Ectodermal cell (in vitro differentiated cells): ENCODE results near the gene PITPNM1.

Experiments
- H3K27ac ChIP-seq: 2 replicates; pipeline ENCODE4 v1.7.0; 2013; ENCODE audit warnings: mild to moderate bottlenecking, low read depth, low read length; ENCODE audit not compliant: insufficient read depth, poor library complexity, severe bottlenecking
- H3K27me3 ChIP-seq: 2 replicates; pipeline ENCODE4 v1.7.0; 2013; ENCODE audit warnings: mild to moderate bottlenecking, low read length; ENCODE audit not compliant: insufficient read depth, control insufficient read depth, poor library complexity, severe bottlenecking
- H3K36me3 ChIP-seq: one replicate; pipeline ENCODE4 v1.7.0; 2013; ENCODE audit warnings: low read length; ENCODE audit not compliant: control insufficient read depth, insufficient read depth
- H3K4me1 ChIP-seq: one replicate; pipeline ENCODE4 v1.7.0; 2013; ENCODE audit warnings: low read length; ENCODE audit not compliant: control insufficient read depth, insufficient read depth
- H3K4me3 ChIP-seq: 2 replicates; pipeline ENCODE4 v1.7.0; 2013; ENCODE audit warnings: low read depth, low read length, control low read depth; ENCODE audit not compliant: insufficient read depth
- H3K9me3 ChIP-seq: 2 replicates; pipeline ENCODE4 v1.7.0; 2013; ENCODE audit warnings: mild to moderate bottlenecking, low read length, moderate library complexity; ENCODE audit not compliant: control insufficient read depth
- WGBS, 2 experiments: methylation state at CpG; one replicate each; pipeline ENCODE4 v1.1.7; 2013; ENCODE audit warnings: missing lambda C conversion rate in 2 of 2; 5-methylcytosine and 5-hydroxymethylcytosine counted together

Gene PITPNM1

GRCh38 chr11:67503119-67504004 is 1.8 kb downstream of the PITPNM1 start:
- Histone ChIP-seq H3K4me3 (peak overlapping the region; percentile 77), H3K27me3 (peaks cover 12% of the 10 kb centered on the region), H3K27ac (no peak overlapping the region), H3K9me3 (no peaks in the 10 kb centered on the region), H3K4me1 (peaks cover 23% of the 10 kb centered on the region), H3K36me3 (no peaks in the 10 kb centered on the region)
- WGBS, 2 experiments, result 57 to 65% methylated on average over 19 of the region's 19 CpGs

- H3K27me3 ChIP-seq, result peaks cover 12% of the 10 kb centered on the region
- H3K27ac ChIP-seq, result no peak overlapping the region
- H3K9me3 ChIP-seq, result no peaks in the 10 kb centered on the region
- H3K4me3 ChIP-seq, result no peak overlapping the region
- no peaks in the 10 kb centered on the region for H3K36me3 ChIP-seq
- H3K4me1 ChIP-seq, result peaks cover 22% of the 10 kb centered on the region
- 94 to 95% methylated on average over 18 of the region's 18 CpGs for WGBS, 2 experiments
Observed at GRCh38 chr11:67502328-67502979, 2.7 kb downstream of the PITPNM1 start.

GRCh38 chr11:67501854-67502253 is 3.3 kb downstream of the PITPNM1 start:
- no peaks in the 10 kb centered on the region for H3K36me3 ChIP-seq
- H3K27me3 ChIP-seq, result peaks cover 12% of the 10 kb centered on the region
- peaks cover 17% of the 10 kb centered on the region for H3K4me1 ChIP-seq
- 96% methylated on average over 18 of the region's 18 CpGs for WGBS, 2 experiments
- H3K27ac ChIP-seq, result no peak overlapping the region
- no peaks in the 10 kb centered on the region for H3K9me3 ChIP-seq
- H3K4me3 ChIP-seq, result no peak overlapping the region

DNA sequence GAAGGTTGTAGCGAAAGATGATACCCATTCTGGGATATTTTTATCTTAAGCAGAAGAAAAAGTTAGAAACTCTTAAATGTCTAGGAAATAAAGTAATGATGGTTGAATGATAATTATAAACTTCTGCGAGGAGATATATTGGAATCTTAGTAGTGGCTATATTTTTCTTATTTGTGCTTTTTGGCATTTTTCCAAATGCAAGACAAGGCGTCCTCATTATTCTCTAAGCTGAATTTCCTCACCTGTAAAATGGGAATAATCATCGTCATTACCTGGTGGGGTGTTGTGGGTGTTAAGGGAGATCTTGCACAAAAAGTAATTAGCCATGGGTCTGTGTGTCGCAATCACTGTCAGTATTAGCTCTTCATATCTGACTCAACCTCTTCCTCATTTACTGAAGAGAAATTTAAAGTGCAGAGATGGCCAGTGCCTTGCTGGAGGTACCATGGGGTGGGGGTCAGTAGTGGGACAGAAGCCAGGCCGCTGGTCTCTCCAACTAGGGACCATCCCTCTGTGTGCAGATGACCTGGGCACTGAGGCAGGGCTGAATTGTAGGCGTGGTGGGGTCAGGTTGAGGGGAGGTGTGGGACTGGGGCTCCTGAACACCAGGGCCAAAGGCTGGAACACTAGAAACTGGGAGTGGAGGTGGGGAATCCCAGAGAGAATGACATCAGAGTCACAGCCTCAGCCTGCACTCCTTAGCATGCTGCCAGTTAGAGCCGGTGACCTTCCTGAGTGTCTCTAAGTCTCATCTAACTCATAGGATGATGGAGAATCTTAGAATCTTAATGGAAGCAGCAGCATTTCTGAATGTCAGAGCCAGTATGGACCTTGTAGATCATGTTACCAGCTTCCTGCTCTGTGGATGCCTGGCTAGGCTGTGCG is 4.1 kb downstream of the PITPNM1 start:
- peaks cover 17% of the 10 kb centered on the region for H3K4me1 ChIP-seq
- H3K27me3 ChIP-seq, result peaks cover 12% of the 10 kb centered on the region
- WGBS, 2 experiments, result 93 to 94% methylated on average over 9 of the region's 9 CpGs
- no peaks in the 10 kb centered on the region for H3K36me3 ChIP-seq
- H3K27ac ChIP-seq, result no peak overlapping the region
- no peak overlapping the region for H3K4me3 ChIP-seq
- no peaks in the 10 kb centered on the region for H3K9me3 ChIP-seq

DNA sequence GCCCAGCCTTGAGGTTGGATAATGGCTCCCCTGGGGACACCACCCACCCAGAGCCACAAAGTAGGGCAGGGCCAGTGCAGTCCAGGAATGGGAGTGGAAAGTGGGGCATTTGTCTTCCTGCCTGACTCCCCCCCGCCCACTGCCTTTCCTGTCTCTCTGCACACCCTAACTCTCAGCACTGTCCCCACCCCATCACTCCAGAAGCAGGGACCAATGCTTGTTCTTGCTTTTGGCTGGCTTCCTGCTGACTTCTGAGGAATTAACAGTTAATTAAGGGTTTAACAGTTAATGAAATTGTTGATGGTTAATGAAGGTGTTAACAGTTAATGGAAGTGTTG is 4.7 kb downstream of the PITPNM1 start:
- Histone ChIP-seq H3K4me1 (peaks cover 11% of the 10 kb centered on the region), H3K9me3 (no peaks in the 10 kb centered on the region), H3K27me3 (peaks cover 12% of the 10 kb centered on the region), H3K27ac (no peak overlapping the region), H3K36me3 (no peaks in the 10 kb centered on the region), H3K4me3 (no peak overlapping the region)
- WGBS, 2 experiments, result 92 to 93% methylated on average over 1 of the region's 1 CpG

- H3K4me1 ChIP-seq, result peaks cover 11% of the 10 kb centered on the region
- WGBS, 2 experiments, result 95% methylated on average over 26 of the region's 26 CpGs
- peaks cover 12% of the 10 kb centered on the region for H3K27me3 ChIP-seq
- no peak overlapping the region for H3K4me3 ChIP-seq
- H3K27ac ChIP-seq, result no peak overlapping the region
- no peaks in the 10 kb centered on the region for H3K36me3 ChIP-seq
- H3K9me3 ChIP-seq, result no peaks in the 10 kb centered on the region
Observed at GRCh38 chr11:67499808-67500483, 5.2 kb downstream of the PITPNM1 start.

GRCh38 chr11:67498544-67498972 is 6.6 kb downstream of the PITPNM1 start:
- H3K36me3 ChIP-seq, result no peaks in the 10 kb centered on the region
- no peaks in the 10 kb centered on the region for H3K9me3 ChIP-seq
- peaks cover 7% of the 10 kb centered on the region for H3K27me3 ChIP-seq
- WGBS, 2 experiments, result 92 to 93% methylated on average over 21 of the region's 21 CpGs
- peaks cover 7% of the 10 kb centered on the region for H3K4me1 ChIP-seq
- H3K27ac ChIP-seq, result no peak overlapping the region
- H3K4me3 ChIP-seq, result no peak overlapping the region

DNA sequence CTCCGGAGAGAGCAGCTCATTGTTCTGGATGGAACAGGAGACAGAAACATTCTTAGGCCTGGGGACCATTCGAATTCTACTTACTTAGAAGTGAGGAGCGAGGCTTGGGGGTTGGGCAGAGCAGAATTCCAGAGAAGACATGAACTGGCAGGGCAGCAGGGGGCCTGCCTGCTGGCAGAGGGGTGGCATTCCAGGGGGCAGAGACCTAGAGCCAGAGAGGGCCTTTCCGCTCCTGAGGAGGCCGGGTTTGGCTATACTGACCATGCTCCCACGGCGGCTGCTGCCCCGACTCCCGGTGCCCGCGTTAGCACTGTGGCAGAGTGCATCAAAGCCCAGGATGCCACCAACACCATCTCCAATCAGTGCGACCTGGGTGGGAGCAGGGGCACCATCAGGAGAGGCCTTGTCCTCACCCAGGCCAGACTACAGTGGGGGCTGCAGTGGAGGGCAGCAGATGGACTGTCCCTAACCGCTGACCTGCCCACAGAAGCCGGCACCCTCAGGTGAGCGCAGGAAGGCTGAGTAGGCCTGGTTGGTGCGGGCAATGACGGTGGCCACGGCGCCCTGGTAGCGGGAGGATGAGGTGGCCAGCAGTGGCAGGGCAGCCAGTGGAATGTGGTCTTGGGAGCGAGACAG is 7.4 kb downstream of the PITPNM1 start:
- no peaks in the 10 kb centered on the region for H3K9me3 ChIP-seq

DNA sequence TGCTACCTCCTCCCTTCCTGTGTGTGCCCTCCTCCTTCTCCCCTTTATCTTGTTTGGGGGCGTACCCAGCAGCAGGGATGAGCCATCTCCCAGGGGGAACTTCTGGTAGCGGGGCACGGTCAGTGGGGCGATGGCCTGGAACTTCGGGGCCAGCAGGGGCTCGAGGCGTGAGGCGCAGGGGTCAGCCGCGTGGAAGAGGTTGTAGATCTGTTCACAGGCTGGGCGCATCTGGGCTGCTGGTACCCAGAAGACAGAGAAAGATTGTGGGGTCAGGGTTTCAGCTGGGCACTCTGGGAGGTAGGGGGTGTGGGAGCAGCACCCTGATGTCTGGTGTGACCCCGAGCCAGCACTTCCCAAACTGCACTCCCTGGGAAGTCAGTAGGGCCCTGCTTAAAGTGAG is 9.1 kb downstream of the PITPNM1 start:
- 95 to 96% methylated on average over 12 of the region's 12 CpGs for WGBS, 2 experiments
- no peak overlapping the region for H3K4me3 ChIP-seq

More for the DNA sequence above, 7.4 kb downstream of the PITPNM1 start:
- no peaks in the 10 kb centered on the region for H3K27me3 ChIP-seq
- H3K27ac ChIP-seq, result no peak overlapping the region
- 93 to 95% methylated on average over 21 of the region's 21 CpGs for WGBS, 2 experiments
- H3K36me3 ChIP-seq, result peaks cover 5% of the 10 kb centered on the region
- H3K4me3 ChIP-seq, result no peak overlapping the region
- no peaks in the 10 kb centered on the region for H3K4me1 ChIP-seq

More for the DNA sequence above, 9.1 kb downstream of the PITPNM1 start:
- Histone ChIP-seq H3K9me3 (no peaks in the 10 kb centered on the region), H3K4me1 (no peaks in the 10 kb centered on the region), H3K36me3 (peaks cover 11% of the 10 kb centered on the region), H3K27ac (no peak overlapping the region), H3K27me3 (no peaks in the 10 kb centered on the region)
